Activated CD8-positive, alpha-beta memory T cell treated with anti-CD3 and anti-CD28 coated beads, Interleukin-2, amount 50 U/mL, for 4 hours (primary cell): ENCODE measurements around the gene MAD1L1.

Experiments
- DNase-seq: peaks from one replicate; pipeline ENCODE4 v3.0.0-alpha.2; 2020

The MAD1L1 gene

DNA sequence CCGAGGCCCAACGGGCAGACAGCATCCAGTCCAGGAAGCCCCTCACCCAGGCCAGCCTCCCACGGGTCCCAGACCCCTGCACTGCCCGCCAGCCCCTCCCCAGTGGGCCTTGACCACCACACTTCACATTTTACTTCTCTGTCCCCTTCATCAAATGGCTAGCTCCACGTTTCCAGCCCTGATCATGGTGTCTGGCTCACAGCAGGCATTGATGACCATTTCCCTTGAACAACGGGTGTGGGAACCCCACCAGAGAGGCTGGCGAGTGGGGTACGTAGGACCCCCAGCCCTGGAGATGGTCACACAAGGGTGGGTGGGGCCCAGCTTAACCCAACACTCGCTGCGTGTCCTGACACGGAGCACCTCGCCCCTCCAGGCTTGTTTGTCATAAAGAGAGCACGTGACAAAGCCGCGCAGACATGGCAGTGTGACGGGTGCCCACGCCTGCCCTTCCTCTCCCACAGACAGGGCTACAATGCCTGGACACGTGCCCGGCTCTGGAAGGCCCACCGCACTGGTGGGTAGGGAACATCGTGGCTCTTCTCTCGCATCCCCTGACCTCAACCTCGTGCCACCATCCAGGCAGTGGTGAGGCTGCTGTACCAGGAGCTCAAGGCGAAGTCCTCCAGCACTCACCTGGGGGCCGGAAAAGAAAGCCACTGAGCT is 267.7 kb downstream of the MAD1L1 start:
- DNase-seq, result no peak

DNA sequence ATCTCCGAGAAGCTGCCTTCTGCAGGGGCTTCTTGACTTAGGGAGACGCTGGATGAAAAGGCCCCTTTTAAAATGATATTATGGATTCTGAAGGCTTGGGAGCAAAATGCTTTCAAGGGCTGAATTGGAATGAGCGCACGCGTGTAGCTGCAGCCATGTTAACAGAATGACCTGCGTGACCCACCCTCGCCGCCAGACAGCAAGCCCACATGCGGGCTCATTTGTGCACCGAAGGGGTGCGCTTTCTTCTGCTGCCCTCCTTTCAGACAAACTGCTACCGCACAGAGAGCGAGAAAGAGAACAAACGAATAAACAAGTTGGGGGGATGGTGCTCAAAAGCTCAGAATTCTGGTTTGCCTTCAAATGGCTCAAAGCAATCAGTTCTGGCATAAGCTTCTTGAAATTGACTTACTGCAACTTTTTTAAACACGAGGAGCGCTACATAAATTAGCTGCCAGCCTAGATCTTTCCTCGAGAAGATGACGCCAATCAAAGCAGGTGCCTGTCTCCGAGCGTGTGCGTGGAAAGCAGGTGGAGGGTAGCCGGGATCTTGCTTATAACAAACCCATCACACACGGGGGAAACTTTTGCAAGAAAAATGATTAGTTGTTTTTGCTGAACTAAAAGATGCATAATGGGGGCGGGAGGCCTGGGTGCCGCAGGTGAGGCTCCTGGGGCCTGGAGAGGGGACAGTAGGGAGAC is 268.4 kb downstream of the MAD1L1 start:
- no peak for DNase-seq

DNA sequence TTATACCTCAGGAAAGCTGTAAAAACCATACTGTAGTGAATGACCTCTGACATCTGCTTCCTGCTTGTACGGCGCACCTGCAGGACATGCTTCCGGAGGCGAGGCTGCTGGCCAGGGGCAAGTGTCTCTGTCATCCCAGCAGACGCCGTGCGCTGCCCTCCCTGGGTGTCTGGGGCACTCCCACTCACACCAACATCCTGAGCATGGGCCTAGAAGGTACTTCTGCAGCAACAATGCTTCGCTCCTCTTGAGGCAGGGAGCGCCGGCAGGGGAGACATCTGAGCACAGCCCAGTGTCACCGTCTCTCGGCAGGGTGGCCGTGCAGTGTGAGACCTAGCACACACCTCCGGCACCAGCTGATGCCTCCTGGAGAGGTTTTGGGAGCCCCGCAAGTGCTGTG is 269.2 kb downstream of the MAD1L1 start:
- DNase-seq, result no peak

DNA sequence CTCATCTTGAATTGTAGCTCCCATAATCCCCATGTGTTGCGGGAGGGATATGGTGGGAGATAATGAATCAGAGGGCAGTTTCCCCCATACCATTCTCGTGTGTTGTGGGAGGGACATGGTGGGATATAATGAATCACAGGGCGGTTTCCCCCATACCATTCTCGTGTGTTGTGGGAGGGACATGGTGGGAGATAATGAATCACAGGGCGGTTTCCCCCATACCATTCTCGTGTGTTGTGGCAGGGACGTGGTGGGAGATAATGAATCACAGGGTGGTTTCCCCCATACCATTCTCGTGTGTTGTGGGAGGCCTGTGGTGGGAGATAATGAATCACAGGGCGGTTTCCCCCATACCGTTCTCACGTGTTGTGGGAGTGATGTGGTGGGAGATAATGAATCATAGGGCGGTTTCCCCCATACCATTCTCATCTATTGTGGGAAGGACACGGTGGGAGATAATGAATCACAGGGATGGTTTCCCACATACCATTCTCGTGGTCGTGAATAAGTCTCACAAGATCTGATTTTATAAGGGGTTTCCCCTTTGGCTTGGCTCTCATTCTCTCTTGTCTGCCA is 271.0 kb downstream of the MAD1L1 start:
- DNase-seq, result peak; percentile 37

DNA sequence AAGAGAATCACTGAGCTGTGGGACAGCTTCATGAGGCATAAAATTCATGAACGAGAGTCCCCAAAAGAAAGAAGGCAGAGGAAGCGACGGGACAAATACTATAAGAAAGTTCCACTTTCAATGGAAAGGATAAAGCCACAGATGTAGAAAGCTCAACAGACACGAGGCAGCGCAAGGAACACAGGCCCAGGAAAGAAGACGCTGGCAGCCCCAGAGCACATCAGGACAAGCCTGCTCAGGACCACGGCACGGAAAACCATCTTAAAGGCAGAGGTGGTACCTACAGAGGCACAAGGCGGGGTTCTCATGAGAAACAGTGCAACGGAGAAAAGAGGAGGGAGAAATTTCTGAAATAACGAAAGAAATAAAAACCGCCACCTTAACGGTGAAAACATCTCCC is 273.4 kb downstream of the MAD1L1 start:
- no peak for DNase-seq

DNA sequence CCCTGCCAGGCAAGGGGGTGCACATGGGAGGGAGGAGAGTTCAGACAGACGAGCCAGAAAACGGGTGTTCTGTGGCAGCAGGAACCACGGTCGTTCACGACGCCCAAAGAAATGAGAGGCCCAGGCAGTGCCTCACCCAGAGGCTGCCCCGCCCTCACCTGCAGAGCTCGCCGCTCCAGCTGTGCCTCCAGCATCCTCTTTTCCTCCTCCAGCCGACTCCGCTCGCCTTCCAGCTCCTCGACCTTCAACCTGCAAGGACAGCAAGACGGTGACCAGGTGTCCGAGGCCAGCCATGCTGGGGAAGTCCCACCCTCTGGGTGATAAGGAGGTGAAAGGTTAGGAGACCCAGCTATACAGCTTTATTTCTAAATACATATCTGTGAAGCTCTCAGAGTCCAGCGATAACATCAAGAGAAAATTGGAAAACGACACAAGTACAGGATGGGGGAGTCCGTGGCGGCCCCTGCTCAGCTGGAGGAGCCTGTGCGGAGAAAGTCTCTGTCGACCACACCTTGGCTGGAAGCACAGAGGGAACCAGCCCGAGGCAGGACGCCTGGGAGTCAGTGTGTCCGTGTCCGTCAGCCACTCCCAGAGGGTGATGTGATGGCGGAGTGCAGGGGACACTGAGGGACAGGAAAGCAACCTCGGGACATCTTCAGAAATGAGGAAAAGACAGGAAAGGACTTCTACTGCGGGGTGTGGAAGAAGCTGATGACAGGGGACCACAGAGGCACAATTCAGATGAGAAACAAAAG is 275.1 kb downstream of the MAD1L1 start:
- DNase-seq, result no peak

DNA sequence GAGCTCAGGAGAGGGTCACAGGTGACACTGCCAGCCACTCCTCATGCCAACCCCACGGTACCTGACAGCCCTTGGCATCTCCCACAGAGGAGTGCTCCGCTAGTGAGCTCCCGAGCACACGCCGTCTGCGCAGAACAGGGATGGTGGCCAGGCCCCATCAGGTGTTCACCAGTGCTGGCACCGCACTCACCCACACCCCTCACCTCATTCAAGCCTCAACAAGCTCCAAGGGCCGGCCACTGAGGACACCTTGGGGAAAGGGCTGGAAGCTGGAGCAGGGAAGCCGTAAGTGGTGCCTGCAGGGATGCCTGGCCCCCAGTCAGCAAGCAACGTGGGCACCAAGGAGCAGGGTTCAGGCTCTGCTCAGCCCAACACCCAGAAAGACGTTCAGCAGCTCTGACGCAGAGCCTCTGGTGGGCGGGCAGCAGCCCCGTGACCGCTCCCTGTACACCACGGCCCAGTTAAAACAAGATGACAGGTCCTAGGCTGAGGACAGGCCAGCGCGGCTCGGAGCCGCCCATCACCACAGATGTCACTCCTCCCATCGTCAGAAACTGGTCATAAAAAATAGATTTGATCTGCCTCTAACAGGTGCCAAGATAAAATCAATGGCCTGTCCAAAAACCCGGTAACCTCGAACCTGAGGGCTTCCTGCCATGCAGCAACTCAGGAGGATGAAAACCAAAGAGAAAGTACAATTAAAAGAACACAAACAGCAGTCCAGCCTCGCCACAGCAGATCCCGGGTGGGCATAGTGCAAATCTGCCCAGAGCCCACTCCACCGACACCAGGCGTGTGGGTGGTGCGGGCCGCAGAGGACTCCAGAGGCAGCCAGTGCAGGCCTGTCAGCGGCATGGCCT is 275.9 kb downstream of the MAD1L1 start:
- no peak for DNase-seq

DNA sequence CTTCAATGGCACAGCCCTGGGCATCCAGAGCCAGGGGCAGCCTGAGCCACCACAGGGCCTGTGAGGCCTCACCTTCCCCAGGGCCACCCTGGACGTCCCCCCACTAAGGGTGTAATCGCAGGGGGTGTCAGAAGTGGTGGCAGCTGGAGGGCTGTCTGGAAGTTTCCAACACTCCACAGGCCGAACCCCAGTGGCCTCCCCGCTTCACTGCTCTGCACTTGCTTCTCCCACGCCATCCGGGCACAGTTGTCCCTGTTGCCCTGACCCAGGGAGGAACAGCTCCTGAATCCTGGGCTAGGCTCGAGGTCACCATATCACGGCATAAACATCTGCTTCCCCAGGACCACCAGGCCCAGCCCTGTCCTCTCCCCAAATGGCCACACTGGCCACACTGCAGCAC is 276.6 kb downstream of the MAD1L1 start:
- DNase-seq, result no peak

DNA sequence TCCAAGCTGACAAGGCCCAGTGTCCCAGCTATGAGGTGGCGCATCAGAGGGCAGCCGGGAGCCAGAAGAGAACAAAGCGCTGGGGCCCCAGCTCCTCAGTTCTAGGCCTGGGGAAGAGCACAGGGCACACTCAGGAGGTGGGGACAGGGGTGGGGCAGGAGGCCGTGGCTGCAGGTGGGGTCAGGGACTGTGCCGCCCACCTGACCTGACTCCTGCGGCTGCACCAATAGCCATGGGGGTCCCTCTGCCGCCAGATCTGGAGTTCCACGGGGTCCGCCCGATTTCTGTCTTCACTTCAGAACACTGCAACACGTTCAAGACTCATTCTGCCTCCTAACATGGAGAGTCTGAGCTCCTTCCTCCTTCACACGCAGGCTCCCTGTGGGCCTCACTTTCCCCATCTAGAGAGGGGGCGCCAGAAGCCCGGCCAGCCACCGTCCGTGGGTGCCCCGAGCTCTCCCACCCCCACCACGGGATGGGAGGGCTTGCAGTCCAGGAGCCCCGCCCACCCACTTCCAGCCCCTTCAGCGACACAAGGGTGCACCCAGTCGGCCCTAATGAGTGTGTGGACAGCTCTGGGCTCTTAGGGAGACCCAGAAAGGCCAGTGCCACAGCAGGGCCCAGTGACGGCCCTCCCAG is 278.3 kb downstream of the MAD1L1 start:
- DNase-seq, result no peak

DNA sequence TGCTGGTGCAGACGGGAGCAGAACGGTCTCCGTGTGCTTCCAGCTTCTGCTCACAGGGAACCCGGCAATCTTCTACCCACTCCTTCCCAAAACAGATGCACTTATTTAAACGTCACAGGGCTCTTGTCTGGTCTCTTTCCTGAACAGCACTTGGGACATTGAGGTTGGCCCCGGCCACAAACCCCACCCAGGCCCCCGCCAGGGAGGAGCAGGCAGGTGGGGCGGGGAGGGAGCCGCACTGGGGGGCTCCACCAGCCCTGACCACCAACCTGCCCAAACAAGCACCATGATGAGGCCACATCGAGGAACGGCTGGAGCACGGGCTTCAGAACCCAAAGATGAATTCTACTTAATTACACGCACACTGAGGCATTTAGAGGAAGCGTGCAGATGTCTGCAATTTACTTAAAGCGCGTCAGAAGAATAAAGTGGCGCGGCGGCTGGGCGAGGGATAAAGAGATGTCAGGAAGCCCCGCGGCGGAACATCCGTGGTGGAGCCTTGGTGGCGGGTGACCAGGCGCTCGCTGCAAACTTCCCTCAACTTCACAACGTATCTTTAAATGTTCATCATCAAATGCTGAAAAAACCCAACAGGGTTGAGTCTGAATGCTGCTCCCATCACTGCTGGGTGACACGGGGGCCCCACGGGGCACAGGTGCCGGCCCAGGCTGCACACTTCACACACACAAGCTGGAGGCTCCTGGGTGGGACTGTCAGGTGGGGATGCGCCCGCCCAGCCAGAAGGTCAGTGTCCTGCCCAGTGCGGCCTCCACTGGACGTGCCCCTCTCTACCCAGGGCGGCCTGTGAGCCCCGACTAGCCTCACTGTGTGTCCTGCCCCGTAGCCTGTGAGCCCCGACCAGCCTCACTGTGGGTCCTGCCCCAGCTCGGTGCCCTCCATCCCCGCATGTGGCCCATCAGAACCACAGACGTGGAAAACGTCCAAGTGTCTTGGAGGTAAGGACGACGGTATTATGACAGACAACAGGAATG is 279.2 kb downstream of the MAD1L1 start:
- DNase-seq, result no peak

DNA sequence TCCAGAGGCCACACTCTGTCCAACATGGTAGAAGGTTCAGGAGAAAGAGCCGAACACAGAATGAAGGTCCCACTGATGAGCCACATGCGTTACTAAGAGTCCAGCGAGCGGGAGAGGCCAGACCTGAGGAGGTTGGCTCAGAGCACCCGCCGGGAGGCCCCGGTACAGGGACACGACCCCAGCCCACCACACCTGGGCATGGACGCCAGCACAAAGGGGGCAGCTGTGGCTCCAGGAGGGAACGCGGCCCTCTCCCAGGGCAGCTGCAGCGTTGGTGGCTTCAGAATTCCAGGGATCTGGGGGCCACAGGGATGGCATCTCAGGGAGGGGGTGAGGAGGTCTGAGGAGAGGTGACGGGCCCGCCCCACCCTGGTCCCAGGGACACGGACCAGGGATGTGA is 280.0 kb downstream of the MAD1L1 start:
- no peak for DNase-seq

DNA sequence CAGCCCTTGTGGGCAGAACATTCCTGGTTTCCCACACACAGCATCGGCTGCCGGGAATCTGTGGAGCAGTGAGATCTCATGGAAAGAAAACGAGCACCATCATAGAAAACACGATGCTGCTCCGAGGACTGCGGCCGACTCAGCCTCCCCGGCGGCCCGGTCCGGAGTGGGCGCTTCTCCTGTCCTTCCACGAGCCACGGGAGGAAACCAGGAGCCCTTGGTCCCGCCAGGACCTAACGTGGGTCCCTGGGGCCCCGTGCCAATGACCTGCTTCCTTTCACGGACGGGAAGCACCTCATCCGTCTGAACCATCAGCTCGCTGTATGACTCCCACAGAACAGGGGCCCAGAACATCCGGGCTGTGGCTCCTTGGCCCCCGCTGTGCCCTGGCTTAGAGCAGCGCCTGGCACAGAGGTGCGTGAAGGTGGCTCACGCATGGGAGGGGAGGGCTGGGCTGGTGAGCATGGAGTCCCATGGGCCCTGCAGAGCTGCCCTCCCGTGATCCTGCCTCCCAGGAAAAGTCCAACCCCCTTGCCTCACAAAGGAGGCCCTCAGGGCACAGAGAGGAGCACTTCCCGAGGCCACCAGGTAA is 280.5 kb downstream of the MAD1L1 start:
- DNase-seq, result no peak

DNA sequence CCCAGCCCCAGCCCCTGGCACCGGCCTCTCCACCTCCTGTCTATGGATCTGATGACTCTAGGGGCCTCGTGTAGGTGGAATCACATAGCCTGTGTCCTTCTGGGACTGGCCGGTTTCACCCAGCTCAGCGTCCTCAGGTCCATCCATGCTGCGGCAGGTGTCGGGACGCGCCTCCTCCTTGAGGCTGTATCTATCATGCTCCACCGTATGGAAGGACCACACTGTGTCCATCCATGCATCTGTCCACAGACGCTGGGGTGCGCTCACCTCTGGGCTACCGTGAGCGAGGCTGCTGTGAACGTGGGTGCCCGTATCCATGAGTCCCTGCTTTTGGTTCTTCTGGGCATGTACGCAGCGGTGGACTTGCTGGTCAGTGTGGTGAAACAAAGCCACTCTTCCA is 281.1 kb downstream of the MAD1L1 start:
- no peak for DNase-seq

DNA sequence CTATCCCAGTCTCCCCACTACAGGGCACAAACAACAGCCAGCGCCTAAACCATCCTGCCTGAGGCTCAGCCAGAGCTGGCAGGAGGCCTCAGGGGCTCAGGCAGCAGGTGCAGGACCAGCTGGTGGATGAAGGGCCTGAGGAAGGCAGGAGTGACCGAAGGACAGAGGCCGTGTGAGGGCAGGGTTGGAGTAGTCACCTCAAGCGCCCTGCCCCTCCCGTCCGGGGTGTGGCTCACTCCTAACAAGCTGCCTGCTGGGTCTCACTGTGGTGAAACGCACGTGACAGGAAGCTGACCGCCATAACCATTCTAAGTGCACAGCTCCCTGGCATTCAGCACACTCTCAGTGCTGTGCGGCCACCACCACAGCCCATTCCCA is 281.6 kb downstream of the MAD1L1 start:
- DNase-seq, result no peak

DNA sequence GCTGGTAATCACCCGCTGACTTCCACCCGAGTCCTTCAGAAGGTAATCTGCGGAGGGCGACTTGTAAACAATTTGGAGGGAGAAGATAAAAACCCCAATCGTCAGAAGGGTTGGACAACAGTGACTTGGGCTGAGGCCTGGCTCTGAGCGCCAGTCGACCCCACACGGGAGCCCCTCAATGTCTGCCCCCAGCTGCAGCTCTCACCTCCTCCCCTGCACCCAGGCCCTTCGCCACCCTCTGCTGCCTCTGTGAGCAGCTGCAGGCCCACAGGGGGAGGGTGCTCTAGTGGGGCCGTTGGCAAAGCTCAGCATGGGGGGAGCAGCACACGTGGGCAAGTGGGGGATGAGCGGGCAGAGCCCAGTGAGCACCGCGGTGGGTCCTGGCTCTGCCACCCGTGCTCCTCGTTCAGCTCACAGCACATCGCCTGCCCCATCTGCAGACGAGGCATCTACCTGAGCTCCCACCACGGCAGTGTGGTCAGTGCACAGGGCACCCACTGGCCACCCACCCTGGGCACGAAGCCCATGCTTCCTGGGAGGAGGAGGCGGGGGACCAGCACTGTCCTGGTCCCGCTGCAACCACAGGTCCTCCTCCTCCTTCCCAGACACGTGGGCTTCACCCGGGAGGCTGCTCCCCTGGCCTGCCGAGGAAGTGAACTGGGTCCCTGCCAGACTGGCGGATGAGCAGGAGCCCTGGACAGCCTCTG is 282.1 kb downstream of the MAD1L1 start:
- DNase-seq, result no peak

DNA sequence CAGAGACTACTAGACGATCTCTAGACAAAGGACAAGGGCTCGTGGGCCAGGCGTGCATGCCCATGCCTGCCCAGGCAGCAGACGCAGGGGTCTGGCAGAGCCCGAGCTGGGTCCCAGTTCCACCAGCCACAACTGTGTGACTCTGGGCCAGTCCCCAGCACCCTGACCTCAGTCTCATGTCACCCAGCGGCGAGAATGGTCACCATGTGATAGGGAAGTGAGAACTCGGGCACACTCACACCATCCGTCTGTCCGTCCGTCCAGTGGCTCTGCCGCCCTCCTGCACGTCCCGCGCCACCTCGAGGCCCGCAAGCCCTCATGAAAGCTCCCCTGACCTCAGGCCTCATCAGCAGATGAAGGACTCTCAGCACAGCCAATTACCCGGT is 282.7 kb downstream of the MAD1L1 start:
- no peak for DNase-seq

DNA sequence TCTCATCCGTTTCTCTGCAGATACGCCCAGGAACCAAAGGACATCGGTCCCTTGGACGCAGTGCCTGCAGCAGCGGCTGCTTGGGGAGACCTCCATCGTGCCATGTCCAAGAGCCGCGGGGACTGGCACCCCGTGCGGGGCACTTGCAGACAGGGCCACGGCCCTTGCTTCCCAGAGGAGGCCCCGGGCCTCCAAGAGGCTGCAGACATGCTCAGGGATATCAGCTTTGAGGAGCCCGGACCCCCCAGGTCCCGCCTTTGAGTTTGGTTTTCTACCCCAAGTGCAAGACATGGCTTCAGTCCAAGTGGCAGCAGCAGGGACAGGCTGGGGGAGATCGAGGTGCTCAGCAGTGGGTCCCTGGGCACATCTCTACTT is 283.1 kb downstream of the MAD1L1 start:
- DNase-seq, result no peak

DNA sequence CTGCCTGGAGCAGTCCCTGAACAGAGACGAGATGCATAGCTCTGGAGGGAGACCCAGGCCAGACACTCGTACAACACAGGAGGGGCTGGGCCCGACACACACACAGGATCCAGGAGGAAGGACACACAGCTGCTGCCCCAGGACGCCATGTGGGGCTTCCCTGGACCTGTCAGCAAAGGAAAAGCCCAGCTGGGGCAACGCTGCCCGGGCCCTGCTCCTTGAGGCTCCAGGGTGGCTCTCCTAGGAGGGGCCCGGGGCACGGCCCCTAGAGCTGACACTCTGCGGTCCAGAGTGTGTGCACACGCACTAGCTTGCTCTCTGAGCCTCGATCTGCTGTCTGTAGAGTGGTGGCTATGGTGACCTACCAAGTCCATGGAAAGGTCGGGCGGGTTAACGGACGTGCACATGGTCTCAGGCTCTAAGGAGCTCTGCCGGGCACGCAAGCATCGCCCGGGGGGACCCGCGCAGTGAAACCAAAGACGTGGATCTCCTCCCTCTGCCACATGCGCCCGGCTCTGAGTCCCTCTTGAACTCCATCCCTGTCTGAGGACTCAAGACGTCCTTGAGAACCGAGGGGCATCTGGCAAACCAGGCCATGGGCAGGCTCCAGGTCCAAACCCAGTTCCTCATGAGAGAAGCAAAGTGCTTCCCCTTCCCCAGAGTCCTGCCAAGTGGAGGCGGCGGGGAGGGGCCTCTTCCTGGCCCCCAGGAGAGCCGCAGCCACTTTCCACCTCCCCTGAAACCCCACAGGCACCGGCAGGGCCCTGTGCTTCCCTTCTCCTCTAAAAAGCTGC is 283.7 kb downstream of the MAD1L1 start:
- no peak for DNase-seq

DNA sequence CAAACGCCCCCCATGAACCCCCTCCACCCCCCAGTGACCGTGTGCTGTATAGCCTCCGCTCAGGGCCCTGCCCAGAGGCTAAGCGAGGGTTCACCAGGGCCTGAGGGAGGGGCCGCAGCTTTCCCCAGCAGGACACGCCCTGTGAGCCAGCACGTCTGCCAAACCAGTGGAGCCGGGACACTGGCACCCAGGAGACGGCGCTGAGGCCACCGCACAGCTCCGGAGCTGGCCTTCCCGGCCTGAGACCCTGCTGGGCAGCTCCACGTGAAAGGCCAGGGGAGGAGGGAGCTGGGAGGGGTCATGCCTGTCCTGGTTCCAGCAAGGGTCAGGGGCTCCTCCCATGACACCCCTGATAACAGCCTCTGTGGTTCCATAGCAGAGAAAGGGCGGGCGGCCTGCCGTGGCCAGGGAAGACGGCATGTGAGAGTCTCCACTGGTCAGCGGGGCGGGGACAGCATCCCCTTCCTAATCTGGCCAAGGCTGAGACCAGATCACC is 284.4 kb downstream of the MAD1L1 start:
- no peak for DNase-seq
